G401.6 (cell line): ENCODE measurements around the gene NTMT1.
"Not testable (repeated sequence)": the region's sequence is repeated elsewhere in the genome, so short reads cannot be mapped to it uniquely, and the experiment has no call there.

Experiments used
- FAIRE-seq: peaks from 2 replicates; lab custom pipeline; 2012; peaks lifted over from hg19 to GRCh38; lab: Jason Lieb, UNC

Gene NTMT1

GRCh38 chr9:129655696-129656095 lies 29.7 kb downstream of the NTMT1 start:
- no peak for FAIRE-seq

- no peak for FAIRE-seq
Observed at GRCh38 chr9:129656795-129657390, 30.9 kb downstream of the NTMT1 start.

GRCh38 chr9:129661029-129661428 lies 35.1 kb downstream of the NTMT1 start:
- FAIRE-seq: no peak

GRCh38 chr9:129662239-129662638 lies 36.3 kb downstream of the NTMT1 start:
- not testable (repeated sequence) for FAIRE-seq

GRCh38 chr9:129664746-129665388 lies 38.9 kb downstream of the NTMT1 start:
- no peak for FAIRE-seq

GRCh38 chr9:129665389-129665775 lies 39.4 kb downstream of the NTMT1 start, which contains the start of gene PRRX2:
Gene PRRX2 (plus strand): TSS chr9:129665647. CDS start chr9:129665868, 221 bp downstream.
- no peak for FAIRE-seq

GRCh38 chr9:129665814-129666520 lies 40.0 kb downstream of the NTMT1 start:
- no peak for FAIRE-seq

- FAIRE-seq: no peak
Observed at GRCh38 chr9:129666575-129666974, 40.6 kb downstream of the NTMT1 start.

GRCh38 chr9:129667378-129667777 lies 41.4 kb downstream of the NTMT1 start:
- no peak for FAIRE-seq

- no peak for FAIRE-seq
Observed at GRCh38 chr9:129667850-129668249, 41.9 kb downstream of the NTMT1 start.

GRCh38 chr9:129669141-129669718 lies 43.3 kb downstream of the NTMT1 start:
- FAIRE-seq: no peak

- no peak for FAIRE-seq
Observed at GRCh38 chr9:129669946-129670345, 44.0 kb downstream of the NTMT1 start.

- no peak for FAIRE-seq
Observed at GRCh38 chr9:129671065-129671464, 45.1 kb downstream of the NTMT1 start.

GRCh38 chr9:129671519-129671918 lies 45.6 kb downstream of the NTMT1 start:
- FAIRE-seq: no peak

- no peak for FAIRE-seq
Observed at GRCh38 chr9:129672702-129673101, 46.7 kb downstream of the NTMT1 start.

GRCh38 chr9:129673602-129674001 lies 47.6 kb downstream of the NTMT1 start:
- no peak for FAIRE-seq

- no peak for FAIRE-seq
Observed at GRCh38 chr9:129674229-129674628, 48.3 kb downstream of the NTMT1 start.

GRCh38 chr9:129675620-129676019 lies 49.7 kb downstream of the NTMT1 start:
- no peak for FAIRE-seq

GRCh38 chr9:129676287-129676686 lies 50.3 kb downstream of the NTMT1 start:
- FAIRE-seq: no peak

- no peak for FAIRE-seq
Observed at GRCh38 chr9:129676975-129677374, 51.0 kb downstream of the NTMT1 start.

- no peak for FAIRE-seq
Observed at GRCh38 chr9:129677456-129677855, 51.5 kb downstream of the NTMT1 start.

- FAIRE-seq: no peak
Observed at GRCh38 chr9:129678844-129679243, 52.9 kb downstream of the NTMT1 start.

GRCh38 chr9:129679537-129679936 lies 53.6 kb downstream of the NTMT1 start:
- FAIRE-seq: no peak
